DMS79 (cell line): ENCODE data around the gene RABL6.
A peak's percentile ranks its signal among the peaks of the same experiment; 100 is the strongest.
"Not testable (repeated sequence)": the region's sequence is repeated elsewhere in the genome, so short reads cannot be mapped to it uniquely, and the experiment has no call there.

Experiments
- DNase-seq: peaks from one replicate; lab custom pipeline; 2025; lab: John Stamatoyannopoulos, UW

Gene RABL6

DNA sequence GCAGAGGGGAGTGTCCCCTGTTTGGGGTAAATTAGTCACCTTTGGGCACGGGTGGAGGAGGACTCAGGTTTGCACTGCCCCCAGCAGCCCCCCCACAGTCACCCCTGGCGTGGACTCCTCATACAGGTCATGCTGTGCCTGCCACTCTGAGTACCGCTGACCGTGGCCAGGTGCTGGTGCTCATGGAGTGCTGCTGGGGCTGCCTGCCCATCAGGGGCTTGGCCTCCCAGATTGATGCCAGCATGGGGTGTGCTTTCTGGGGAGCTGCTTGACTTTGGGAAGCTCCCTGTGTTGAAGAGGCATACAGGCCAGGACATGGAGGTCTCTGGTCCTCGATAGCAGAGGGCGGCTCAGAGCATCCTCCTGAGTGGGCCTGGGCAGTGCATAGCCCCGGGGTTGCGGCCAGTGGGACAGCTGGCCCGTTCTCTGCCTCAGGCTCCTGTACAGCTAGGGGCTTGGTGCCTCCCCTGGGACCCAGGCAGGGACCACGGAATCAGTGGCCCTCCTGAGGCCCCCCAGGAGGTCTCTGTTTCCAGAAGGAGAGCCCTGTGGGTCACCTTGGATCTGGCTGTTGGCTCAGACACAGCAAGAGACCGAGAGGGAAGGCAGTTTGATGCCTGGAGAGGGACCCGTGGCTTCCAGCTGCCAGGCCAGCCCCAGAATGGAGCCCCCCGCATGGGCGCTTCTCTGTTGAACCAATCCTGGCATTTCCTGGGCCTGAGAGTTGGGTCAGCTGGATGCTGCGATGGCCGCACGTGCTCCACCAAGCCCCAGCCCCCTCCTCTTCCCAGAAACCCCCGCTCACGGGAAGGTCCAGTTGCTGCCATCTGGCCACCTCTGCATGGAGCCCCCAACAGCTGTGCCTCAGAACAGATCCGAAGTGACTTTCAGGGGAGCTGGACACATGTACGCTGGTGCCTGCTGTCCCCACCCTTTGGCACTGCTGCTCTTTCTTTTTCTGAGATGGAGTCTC, 28.5 kb downstream of the RABL6 start:
- no peak for DNase-seq

DNA sequence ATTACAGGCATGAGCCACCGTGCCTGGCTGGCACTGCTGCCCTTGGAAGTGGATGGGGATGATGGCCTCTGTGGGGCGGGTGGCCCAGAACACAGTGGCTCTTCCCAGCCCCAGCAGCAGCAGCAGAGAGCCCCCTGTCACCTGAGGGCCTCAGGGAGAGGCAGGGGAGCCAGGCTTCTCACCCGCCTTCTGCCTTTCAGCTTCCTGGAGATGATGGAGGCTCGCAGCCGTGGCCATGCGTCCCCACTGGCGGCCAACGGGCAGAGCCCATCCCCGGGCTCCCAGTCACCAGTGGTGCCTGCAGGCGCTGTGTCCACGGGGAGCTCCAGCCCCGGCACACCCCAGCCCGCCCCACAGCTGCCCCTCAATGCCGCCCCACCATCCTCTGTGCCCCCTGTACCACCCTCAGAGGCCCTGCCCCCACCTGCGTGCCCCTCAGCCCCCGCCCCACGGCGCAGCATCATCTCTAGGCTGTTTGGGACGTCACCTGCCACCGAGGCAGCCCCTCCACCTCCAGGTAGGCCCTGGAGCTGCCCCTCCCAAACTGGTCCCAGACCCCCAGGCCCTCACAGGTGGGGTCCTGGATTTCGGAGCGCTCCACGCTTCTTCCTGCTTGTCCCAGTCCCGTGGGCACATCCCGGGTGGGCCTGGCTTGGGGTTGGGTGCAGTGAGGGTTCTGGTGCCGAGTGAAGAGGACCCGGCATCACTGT, 29.6 kb downstream of the RABL6 start:
- no peak for DNase-seq

DNA sequence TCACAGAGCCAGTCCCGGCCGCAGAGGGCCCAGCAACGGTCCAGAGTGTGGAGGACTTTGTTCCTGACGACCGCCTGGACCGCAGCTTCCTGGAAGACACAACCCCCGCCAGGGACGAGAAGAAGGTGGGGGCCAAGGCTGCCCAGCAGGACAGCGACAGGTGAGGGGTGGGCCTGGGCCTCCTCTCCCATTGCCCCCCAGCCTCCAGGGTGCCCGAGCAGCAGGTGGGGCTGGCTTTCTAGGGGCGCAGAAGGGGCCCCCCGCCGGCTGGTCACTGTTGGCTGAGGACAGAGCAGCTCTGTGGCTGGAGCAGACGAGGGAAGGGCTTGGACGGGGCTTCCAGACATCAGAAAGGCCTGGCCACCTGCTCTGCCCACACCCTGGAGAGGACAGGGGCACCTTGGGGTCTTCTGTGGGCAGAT, 30.1 kb downstream of the RABL6 start:
- DNase-seq = not testable (repeated sequence)

DNA sequence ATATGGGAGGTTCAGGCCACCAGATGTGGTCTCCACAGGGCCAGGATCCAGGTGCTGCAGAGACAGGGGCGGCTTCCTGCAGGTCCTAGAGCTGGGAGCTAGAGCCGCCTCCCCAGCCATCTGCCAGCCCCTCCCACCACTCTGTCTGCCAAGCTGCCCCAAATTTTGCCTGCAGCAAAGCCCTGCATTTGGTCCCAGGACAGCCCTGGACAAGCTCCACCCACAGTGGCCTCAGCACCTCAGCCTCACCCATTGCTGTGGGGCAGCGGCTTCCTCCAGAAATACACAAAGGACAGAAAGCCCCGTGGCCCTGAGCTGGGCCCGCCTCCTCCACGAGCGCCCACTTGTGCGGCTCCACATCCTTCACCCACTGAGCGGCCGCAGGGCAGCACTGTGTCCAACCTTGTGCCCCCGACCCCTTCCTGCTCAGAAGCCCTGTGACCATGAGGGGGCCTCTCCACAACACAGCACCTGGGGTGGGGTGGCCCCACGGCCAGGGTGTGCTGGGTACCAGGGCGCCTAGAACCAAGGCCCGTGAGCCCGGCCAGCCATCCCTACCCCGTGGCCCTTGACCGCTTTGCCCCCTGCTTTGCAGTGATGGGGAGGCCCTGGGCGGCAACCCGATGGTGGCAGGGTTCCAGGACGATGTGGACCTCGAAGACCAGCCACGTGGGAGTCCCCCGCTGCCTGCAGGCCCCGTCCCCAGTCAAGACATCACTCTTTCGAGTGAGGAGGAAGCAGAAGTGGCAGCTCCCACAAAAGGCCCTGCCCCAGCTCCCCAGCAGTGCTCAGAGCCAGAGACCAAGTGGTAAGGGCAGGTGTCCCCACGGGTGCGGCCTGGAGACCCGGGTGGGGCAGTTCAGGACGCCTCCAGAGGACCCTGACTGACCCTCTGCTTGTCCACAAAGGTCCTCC, 30.8 kb downstream of the RABL6 start:
- DNase-seq = no peak

DNA sequence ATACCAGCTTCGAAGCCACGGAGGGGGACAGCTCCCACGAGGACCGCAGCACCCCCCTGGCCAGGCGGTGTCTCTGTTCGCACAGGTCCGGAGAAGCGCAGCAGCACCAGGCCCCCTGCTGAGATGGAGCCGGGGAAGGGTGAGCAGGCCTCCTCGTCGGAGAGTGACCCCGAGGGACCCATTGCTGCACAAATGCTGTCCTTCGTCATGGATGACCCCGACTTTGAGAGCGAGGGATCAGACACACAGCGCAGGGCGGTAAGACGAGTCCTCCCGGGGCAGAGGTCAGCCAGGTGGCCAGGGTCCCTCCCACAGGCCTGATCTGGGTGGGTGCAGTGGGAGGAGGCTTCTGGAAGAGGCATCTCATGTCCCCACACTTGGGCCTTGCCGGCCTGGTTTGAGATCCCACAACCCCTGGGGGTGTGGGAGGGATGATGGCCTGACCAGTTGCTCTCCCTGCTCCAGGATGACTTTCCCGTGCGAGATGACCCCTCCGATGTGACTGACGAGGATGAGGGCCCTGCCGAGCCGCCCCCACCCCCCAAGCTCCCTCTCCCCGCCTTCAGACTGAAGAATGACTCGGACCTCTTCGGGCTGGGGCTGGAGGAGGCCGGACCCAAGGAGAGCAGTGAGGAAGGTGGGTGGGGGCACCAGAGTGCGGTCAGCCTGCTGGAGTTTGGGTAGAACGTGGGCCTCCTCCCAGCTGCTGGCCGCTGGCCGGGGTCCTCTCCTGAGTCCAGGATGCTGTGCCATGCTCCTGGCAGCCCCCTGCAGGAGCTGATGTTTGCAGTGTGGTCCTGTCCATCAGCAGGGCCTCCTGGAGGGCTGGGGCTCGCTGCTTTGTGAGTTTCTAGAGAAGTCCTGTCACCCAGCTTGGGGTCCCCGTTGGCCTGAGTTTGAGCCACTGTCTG, 31.7 kb downstream of the RABL6 start:
- no peak for DNase-seq

DNA sequence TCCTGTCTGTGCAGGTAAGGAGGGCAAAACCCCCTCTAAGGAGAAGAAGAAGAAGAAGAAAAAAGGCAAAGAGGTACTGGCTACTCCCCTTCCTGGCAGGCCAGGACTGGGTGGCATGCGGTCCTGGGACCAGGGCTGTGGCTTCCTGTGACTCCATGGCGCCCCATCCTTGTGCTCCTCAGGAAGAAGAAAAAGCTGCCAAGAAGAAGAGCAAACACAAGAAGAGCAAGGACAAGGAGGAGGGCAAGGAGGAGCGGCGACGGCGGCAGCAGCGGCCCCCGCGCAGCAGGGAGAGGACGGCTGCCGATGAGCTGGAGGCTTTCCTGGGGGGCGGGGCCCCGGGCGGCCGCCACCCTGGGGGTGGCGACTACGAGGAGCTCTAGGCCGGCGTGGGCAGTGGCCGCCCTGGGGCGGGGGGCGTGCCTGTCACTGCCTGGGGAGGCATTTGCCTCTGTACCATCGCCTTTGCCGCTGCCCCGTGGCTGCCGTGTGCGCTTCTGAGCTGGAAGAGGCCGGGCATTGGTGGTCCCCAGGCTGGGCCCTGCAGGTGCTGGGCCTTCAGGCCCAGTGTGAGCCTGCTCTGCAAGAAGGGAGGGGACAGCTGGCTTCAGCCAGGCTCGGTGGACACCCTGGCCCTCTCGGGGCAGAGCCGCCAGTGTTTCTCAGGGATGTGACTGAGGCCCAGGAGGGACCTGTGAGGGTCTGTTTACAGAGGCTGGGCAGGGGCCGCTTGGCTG, 32.6 kb downstream of the RABL6 start:
- DNase-seq = no peak

DNA sequence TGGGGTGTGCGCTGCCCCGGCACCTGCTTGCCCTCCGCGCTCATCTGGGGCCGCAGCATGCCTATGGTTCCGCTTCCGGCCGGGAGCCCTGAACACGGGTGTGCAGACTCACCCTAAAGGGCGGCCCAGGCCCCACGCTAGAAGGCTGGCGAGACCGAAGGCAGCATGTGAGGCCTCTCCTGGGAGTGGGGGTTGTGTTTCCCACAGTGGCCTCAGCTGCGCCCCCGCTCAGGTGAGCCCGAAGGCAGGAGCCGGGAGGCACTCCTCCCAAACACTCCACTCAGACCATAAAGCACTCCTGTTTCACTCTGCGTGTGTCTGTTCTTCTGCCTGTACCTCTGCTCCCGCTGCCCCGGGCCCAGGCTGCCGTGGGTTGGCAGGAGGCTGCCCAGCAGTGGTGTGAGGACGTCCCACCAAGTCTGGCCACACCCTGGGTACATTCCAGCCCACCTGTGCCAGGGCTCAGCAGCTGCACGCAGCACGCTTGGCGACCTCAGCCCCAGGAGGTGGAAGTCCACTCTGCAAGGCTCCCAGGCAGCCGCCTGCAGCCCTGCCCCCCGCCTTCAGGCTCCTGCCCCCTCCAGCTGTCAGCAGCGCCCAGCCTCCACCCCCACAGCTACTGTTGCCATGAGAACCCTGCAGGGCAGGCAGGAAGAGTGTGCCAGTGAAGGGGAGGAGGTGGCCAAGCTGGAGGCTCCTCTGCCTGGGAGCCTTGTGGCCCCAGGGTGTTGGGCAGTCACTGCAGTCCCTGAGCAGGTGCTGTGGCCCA, 33.3 kb downstream of the RABL6 start:
- DNase-seq = peak; percentile 71

DNA sequence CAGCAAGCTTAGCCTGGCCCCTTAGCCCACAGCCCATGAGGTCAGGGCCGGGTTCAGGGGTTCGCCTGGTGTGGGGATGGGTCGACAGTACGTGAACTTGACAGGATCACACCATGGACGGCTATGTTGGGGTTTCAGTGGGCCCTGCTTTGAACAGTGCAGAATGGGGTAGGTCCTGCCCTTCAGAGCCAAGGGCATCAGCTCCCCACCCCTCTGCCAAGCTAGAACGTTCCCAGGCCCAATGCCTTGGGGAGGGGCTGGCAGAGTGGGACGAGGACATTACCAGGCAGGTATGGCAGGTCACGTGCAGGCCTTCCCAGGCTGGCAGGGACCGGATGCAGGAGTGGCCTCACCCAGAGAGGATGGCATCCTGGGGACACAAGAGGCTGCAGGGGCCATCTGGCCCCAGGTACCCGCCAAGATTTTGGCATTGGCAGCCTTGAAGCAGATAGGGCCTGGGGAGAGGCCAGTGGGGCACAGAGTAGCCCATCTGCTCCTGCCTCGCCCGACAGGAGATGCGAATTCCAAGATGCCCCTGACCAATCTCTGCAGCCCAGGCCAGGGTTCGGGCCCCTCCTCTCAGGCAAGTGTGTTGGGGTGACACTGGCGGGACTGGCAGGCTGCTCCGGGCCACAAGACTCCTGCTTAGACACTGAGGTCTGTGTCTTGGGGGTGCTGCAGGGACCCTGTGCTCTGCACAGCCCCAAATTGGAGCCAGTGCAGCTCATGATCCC, 34.1 kb downstream of the RABL6 start:
- DNase-seq = peak; percentile 58

DNA sequence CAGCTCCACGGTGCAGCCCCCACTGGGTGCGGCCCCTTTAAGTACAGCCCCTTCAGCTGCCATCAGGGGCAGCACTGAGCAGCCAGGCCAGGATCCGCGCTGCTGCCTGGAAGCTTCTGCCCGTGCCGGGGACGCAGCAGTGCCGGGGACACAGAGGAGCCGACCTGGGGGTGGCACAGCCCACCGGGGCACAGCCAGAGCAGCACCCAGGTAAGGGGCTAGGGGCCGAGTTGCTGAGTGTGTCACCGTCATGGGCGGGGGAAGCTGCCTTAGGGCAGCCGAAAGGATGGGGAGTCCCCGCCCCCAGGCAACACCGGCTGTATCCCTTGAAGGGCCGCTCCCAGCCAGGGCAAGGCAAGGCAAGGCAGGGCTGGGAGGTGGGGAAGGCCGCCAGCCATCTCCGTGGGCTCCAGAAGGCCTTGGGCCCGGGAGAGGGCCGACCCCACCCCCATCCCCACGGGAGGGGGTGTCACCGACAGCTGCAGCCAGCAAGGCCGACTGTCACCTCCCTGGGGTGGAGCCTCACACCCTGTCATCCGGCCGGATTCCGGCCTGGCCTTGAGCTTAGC, 34.7 kb downstream of the RABL6 start, which contains the start of gene AJM1:
TSS of gene AJM1 (plus strand) at position 99 of the 569 bp plus-strand sequence. CDS start 1,937 bp downstream, outside the sequence.
- peak; percentile 41 for DNase-seq

DNA sequence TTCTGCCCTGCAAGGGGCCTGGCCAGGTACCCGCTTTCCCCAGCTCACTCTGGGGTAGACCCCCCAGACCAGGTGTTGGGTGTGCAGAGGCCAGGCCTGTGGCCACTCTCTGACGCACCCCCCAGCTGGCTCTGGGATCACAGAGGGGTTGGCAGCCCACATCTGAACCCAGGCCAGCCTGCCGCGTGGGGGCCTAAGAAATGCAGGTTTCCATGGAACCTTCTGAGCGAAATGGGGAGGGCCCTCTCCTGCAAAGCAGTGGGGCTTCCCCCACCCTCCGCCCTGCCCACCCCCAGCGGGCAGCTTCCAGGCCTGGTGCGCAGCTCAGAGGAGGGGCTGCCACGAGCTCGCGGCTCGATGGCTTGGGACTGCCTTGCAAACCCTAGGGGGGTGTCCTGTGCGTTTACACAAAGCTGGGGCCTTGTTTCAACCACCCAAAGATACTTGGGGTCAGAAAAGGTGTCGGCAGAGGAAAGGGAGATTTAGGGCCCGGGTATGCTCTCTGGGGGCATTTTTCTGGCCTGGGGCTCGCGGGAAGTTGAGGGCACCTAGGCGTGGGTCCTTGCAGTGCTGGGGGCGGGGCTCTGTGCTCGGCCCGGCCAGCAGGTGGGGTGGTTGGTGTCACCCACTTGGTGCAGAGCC, 35.5 kb downstream of the RABL6 start:
- DNase-seq = not testable (repeated sequence)

DNA sequence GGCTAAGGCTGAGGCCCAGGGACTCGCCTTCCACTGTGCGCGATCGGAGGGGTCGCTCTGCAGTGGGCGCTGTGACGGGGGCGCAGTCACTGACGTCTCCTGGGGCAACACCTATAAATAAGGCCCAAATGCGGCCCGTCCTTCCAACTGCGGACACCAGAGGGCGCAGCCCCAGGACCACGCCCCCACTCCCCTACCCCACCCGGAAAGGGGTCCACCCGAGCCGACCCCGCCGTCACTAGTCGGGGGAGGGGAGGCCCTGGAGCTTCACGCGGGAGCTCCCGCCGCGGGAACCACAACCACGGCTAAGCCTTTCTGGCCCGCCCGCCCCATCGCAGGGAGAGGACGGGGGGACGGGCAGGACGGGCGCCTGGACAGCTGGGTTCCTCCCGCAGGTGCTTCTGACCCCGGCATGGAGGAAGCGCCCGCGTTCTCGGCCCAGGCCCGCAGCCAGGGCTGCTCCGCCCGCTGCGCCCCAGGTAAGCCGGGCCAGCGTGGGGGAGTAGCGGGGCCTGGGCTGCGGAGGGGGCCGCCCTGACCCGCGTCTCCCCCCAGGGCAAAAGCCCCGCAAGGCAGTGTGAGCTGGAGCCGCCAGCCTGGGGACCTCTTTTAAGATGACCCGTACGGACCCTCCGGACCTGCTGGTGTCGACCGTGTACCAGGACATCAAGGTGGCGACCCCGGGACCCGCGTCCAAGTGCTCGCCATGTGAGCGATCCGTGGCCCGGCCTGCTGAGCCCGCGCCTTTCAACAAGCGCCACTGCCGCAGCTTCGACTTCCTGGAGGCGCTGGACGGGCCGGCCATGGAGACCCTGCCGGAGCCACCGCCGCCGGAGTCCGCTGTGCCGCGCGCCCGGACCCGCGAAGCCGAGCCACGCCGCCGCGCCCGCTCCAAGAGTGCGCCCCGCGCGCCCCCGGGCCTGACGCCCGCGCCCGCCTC, 36.3 kb downstream of the RABL6 start:
- DNase-seq = not testable (repeated sequence)

DNA sequence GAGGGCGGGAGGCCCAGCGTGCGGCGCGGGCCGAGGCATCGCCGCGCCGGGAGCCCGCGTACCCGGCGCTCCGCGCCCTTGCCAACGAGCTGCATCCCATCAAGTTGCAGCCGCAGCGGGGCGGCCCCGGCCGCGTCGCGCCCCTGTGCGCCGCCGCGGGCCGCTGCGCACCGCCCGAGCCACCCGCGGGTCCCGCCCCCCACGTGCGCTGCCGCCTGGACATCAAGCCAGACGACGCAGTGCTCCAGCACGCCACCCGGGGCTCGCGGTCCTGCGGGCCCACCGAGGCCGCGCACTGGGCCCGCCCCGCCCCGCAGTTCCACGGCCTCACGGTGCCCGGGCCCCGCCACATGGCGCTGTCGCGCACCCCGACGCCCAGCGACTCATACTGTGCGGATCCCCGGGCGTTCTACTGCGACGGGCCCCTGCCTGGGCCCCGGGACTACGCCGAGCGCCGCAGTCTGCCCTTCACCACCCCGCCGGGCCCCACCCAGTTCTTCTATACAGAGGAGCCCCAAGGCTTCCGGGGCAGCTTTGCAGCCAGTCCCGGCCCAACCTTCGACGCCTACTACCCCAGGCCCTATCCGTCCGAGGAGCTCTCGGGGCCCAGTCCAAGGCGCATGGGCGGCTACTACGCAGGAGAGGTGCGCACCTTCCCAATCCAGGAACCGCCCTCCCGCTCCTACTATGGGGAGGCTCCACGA, 37.2 kb downstream of the RABL6 start:
- DNase-seq = no peak

DNA sequence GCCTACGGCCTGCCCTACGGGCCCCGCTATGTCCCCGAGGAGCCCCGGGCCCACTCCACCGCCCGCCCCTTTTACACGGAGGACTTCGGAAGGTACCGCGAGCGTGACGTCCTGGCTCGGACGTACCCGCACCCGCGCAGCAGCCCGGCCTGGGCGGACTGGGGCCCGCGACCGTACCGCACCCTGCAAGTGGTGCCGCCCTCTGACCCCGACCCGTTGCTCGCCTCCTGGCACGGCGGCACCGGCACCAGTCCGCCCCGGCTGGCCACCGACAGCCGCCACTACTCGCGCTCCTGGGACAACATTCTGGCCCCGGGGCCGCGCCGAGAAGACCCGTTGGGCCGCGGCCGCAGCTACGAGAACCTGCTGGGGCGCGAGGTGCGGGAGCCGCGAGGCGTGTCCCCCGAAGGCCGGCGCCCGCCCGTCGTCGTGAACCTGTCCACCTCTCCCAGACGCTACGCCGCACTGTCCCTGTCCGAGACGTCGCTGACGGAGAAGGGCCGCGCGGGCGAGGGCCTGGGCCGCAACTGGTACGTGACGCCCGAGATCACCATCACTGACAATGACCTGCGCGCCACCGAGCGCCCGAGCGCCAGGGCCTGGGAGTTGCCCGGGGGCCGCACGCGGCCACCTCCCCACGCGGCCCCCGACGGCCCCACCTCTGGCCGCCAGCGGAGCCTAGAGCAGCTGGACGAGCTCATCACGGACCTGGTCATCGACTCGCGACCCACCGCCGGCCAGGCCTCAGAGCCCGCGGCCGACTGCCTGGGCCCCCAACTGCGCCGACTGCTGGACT, 37.9 kb downstream of the RABL6 start:
- no peak for DNase-seq

DNA sequence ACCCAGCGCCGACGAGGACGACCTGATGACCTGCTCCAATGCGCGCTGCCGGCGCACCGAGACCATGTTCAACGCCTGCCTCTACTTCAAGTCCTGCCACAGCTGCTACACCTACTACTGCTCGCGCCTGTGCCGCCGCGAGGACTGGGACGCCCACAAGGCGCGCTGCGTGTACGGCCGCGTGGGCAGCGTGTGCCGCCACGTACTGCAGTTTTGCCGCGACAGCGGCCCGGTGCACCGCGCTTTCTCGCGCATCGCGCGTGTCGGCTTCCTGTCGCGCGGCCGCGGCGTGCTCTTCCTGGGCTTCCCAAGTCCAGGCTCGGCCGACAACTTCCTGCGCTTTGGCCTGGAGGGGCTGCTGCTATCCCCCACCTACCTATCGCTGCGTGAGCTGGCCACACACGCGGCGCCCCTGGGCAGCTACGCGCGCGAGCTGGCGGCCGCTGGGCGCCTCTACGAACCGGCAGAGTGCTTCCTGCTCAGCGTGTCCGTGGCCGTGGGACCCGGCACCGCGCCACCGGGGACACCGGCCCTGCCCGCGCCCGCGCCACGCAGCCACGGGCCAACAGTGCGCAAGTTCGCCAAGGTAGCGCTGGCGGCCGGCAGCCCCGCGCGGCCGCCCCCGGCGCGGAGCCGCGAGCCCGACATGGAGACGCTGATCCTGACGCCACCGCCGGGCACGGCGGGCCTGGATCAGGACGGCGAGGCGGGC, 38.8 kb downstream of the RABL6 start:
- DNase-seq = no peak
